Hematopoietic multipotent progenitor cell (in vitro differentiated cells): ENCODE results near the gene SKP2. TPM values are rescaled to one million over a fixed set of nuclear protein-coding genes. Genes with fewer than 3 reads are reported as not detected.
"Not testable (repeated sequence)": the region's sequence is repeated elsewhere in the genome, so short reads cannot be mapped to it uniquely, and the experiment has no call there.

Experiments
- DNase-seq, 3 donors: peaks; one replicate each; pipeline ENCODE4 v3.0.0-alpha.2; 2011 to 2015; ENCODE audit warnings: low read depth in 2 of 3, low spot score in 2 of 3
- total RNA-seq: library from RNA; depleted of rRNA; stranded (reverse); fragments of >200 nt; gene quantifications from one replicate; pipeline ENCODE4 v1.2.3, GENCODE V29; 2012

Gene SKP2
- total RNA-seq, result 29.1 TPM

- DNase-seq, result peak; percentile 86 to 98 (median 98)
Observed at GRCh38 chr5:36151434-36152323, at the start of gene SKP2, which contains the start of gene LMBRD2. SKP2 (plus strand) TSS chr5:36152111; CDS start chr5:36152263, 152 bp downstream. LMBRD2 (minus strand) TSS chr5:36151887; CDS start chr5:36143349, 8,538 bp downstream.

- no peak for DNase-seq
Observed at GRCh38 chr5:36105819-36106218, 46.1 kb upstream of the SKP2 start.

GRCh38 chr5:36108758-36109460, 43.0 kb upstream of the SKP2 start:
- DNase-seq, result no peak

- no peak for DNase-seq
Observed at GRCh38 chr5:36111238-36111637, 40.7 kb upstream of the SKP2 start.

- no peak for DNase-seq
Observed at GRCh38 chr5:36125868-36126267, 26.0 kb upstream of the SKP2 start.

- no peak for DNase-seq
Observed at GRCh38 chr5:36128795-36129194, 23.1 kb upstream of the SKP2 start.

GRCh38 chr5:36129666-36130065, 22.2 kb upstream of the SKP2 start:
- not testable (repeated sequence) for DNase-seq

GRCh38 chr5:36133009-36133408, 18.9 kb upstream of the SKP2 start:
- not testable (repeated sequence) for DNase-seq

- DNase-seq, result no peak
Observed at GRCh38 chr5:36135988-36136387, 15.9 kb upstream of the SKP2 start.

- DNase-seq, result no peak
Observed at GRCh38 chr5:36136581-36136980, 15.3 kb upstream of the SKP2 start.

- no peak for DNase-seq
Observed at GRCh38 chr5:36138900-36139683, 12.8 kb upstream of the SKP2 start.

GRCh38 chr5:36145311-36145710, 6.6 kb upstream of the SKP2 start:
- no peak for DNase-seq

- DNase-seq, result no peak
Observed at GRCh38 chr5:36146390-36146789, 5.5 kb upstream of the SKP2 start.

GRCh38 chr5:36147681-36148080, 4.2 kb upstream of the SKP2 start:
- no peak for DNase-seq

GRCh38 chr5:36150676-36151433, 1.1 kb upstream of the SKP2 start:
- DNase-seq, result peak in 2 of 3 donors; percentile 62 to 71

GRCh38 chr5:36152324-36153297, 700 bp downstream of the SKP2 start:
- DNase-seq, result peak in 1 of 3 donors; percentile 3

GRCh38 chr5:36153298-36153677, 1.4 kb downstream of the SKP2 start:
- no peak for DNase-seq

GRCh38 chr5:36153726-36154125, 1.8 kb downstream of the SKP2 start:
- no peak for DNase-seq

- no peak for DNase-seq
Observed at GRCh38 chr5:36155291-36155690, 3.4 kb downstream of the SKP2 start.
